HEK293T (cell line): ENCODE measurements around the gene TCP11X2.
"Not testable (repeated sequence)": the region's sequence is repeated elsewhere in the genome, so short reads cannot be mapped to it uniquely, and the experiment has no call there.

ENCODE experiments used
- BHLHE40 ChIP-seq: fragments of 450-650 bp; IDR thresholded peaks from 2 replicates; pipeline ENCODE4 v1.6.1; 2016; ENCODE audit warnings: mild to moderate bottlenecking, moderate library complexity, borderline replicate concordance
- ELF4 ChIP-seq: fragments of 450-650 bp; IDR thresholded peaks from 2 replicates; pipeline ENCODE4 v1.6.1; 2017; ENCODE audit warnings: antibody characterized with exemption
- FOXA1 ChIP-seq: fragments of 450-650 bp; IDR thresholded peaks from 2 replicates; pipeline ENCODE4 v1.6.1; 2016; ENCODE audit warnings: mild to moderate bottlenecking
- FOXK2 ChIP-seq: fragments of 450-650 bp; IDR thresholded peaks from 2 replicates; pipeline ENCODE4 v1.6.1; 2016; ENCODE audit warnings: mild to moderate bottlenecking
- FOXM1 ChIP-seq: fragments of 450-650 bp; IDR thresholded peaks from 2 replicates; pipeline ENCODE4 v1.6.1; 2017; ENCODE audit warnings: mild to moderate bottlenecking, borderline replicate concordance
- HDGF ChIP-seq: fragments of 450-650 bp; IDR thresholded peaks from 2 replicates; pipeline ENCODE4 v1.6.1; 2017; ENCODE audit warnings: antibody characterized with exemption, borderline replicate concordance
- L3MBTL2 ChIP-seq: fragments of 450-650 bp; conservative IDR thresholded peaks from 2 replicates; pipeline ENCODE4 v1.6.1; 2016; ENCODE audit warnings: mild to moderate bottlenecking
- LEF1 ChIP-seq: fragments of 450-650 bp; IDR thresholded peaks from 2 replicates; pipeline ENCODE4 v1.6.1; 2017; ENCODE audit warnings: mild to moderate bottlenecking, borderline replicate concordance
- NFRKB ChIP-seq: fragments of 450-650 bp; IDR thresholded peaks from 2 replicates; pipeline ENCODE4 v1.6.1; 2016; ENCODE audit warnings: mild to moderate bottlenecking, moderate library complexity
- PKNOX1 ChIP-seq: fragments of 450-650 bp; IDR thresholded peaks from 2 replicates; pipeline ENCODE4 v1.6.1; 2016
- SP1 ChIP-seq: fragments of 450-650 bp; IDR thresholded peaks from 2 replicates; pipeline ENCODE4 v1.6.1; 2017
- TARDBP ChIP-seq: fragments of 450-650 bp; IDR thresholded peaks from 2 replicates; pipeline ENCODE4 v1.6.1; 2016
- ZNF384 ChIP-seq: fragments of 450-650 bp; IDR thresholded peaks from 2 replicates; pipeline ENCODE4 v1.6.1; 2016

GRCh38 chrX:102439908-102440307 is 31.7 kb downstream of the TCP11X2 start, which contains the start of gene NXF2B:
- not testable (repeated sequence) for TF ChIP-seq SP1, FOXM1, ZNF384, BHLHE40, NFRKB, ELF4, L3MBTL2, TARDBP, FOXK2, HDGF, FOXA1, PKNOX1, LEF1
